Neuronal stem cell (in vitro differentiated cells): ENCODE results near the gene MROH2A.

Experiments used
- DNase-seq: peaks from one replicate; pipeline ENCODE4 v3.0.0-alpha.2; 2013; ENCODE audit warnings: low spot score
- H2AFZ ChIP-seq: one replicate; pipeline ENCODE4 v1.6.1; 2013; ENCODE audit warnings: mild to moderate bottlenecking, low read length, inconsistent platforms
- H2AK5ac ChIP-seq: 2 replicates; pipeline ENCODE4 v1.6.1; 2013; ENCODE audit warnings: low read depth, mild to moderate bottlenecking, inconsistent platforms, low read length, moderate library complexity, mixed read lengths
- H2BK120ac ChIP-seq: 2 replicates; pipeline ENCODE4 v1.6.1; 2013; ENCODE audit warnings: low read depth, mild to moderate bottlenecking, inconsistent platforms, low read length, moderate library complexity, mixed read lengths
- H2BK12ac ChIP-seq: one replicate; pipeline ENCODE4 v1.6.1; 2013; ENCODE audit warnings: low read length, inconsistent platforms
- H2BK15ac ChIP-seq: 2 replicates; pipeline ENCODE4 v1.6.1; 2013; ENCODE audit warnings: mild to moderate bottlenecking, low read length, inconsistent platforms, mixed read lengths
- H2BK5ac ChIP-seq: one replicate; pipeline ENCODE4 v1.6.1; 2013; ENCODE audit warnings: inconsistent platforms, mild to moderate bottlenecking, low read length, moderate library complexity
- H3K14ac ChIP-seq: one replicate; pipeline ENCODE4 v1.6.1; 2013; ENCODE audit warnings: low read length, inconsistent platforms
- H3K18ac ChIP-seq: 2 replicates; pipeline ENCODE4 v1.6.1; 2013; ENCODE audit warnings: low read length, inconsistent platforms
- H3K23ac ChIP-seq: 2 replicates; pipeline ENCODE4 v1.6.1; 2013; ENCODE audit warnings: low read depth, mild to moderate bottlenecking, mixed read lengths, low read length, inconsistent platforms; ENCODE audit not compliant: poor library complexity
- H3K27ac ChIP-seq: replicated peaks from 3 replicates; pipeline ENCODE4 v1.5.1; 2013; ENCODE audit warnings: low read length, inconsistent platforms
- H3K27me3 ChIP-seq, 3 experiments: 2 replicates each; pipeline ENCODE4 v1.6.1; 2013; ENCODE audit warnings: low read length in 3 of 3, mild to moderate bottlenecking in 2 of 3, inconsistent platforms in 1 of 3, low read depth in 1 of 3, mixed read lengths in 1 of 3, moderate library complexity in 1 of 3; ENCODE audit not compliant: control insufficient read depth in 3 of 3, insufficient read depth in 3 of 3
- H3K36me3 ChIP-seq, 2 donors: replicated peaks in 1 of 2; 2 replicates each; pipeline ENCODE4 v1.6.1; 2013; ENCODE audit warnings: low read length in 2 of 2; ENCODE audit not compliant: control insufficient read depth in 2 of 2, insufficient read depth in 2 of 2
- H3K4ac ChIP-seq: 2 replicates; pipeline ENCODE4 v1.6.1; 2013; ENCODE audit warnings: inconsistent platforms, mild to moderate bottlenecking, low read length, moderate library complexity
- H3K4me1 ChIP-seq, 2 donors: 1 replicate in 1 of 2; 2 replicates in 1 of 2; pipeline ENCODE4 v1.6.1; 2013; ENCODE audit warnings: low read length in 2 of 2, low read depth in 1 of 2; ENCODE audit not compliant: control insufficient read depth in 2 of 2, insufficient read depth in 1 of 2
- H3K4me2 ChIP-seq: one replicate; pipeline ENCODE4 v1.6.1; 2013; ENCODE audit warnings: mild to moderate bottlenecking, low read length, inconsistent platforms; ENCODE audit not compliant: insufficient read depth, poor library complexity, severe bottlenecking
- H3K4me3 ChIP-seq, 2 donors: 2 replicates each; pipeline ENCODE4 v1.5.1; 2013; ENCODE audit warnings: low read length in 2 of 2, mild to moderate bottlenecking in 2 of 2, inconsistent platforms in 1 of 2, moderate library complexity in 1 of 2
- H3K79me1 ChIP-seq: one replicate; pipeline ENCODE4 v1.6.1; 2013; ENCODE audit warnings: low read depth, mild to moderate bottlenecking, inconsistent platforms, low read length, moderate library complexity
- H3K9ac ChIP-seq: one replicate; pipeline ENCODE4 v1.6.1; 2013; ENCODE audit warnings: mild to moderate bottlenecking, low read depth, low read length, inconsistent platforms; ENCODE audit not compliant: poor library complexity
- H3K9me3 ChIP-seq, 2 donors: replicated peaks in 1 of 2; 2 replicates each; pipeline versions ENCODE3 to v1.6.1; 2013; ENCODE audit warnings: low read length in 2 of 2, mild to moderate bottlenecking in 2 of 2, inconsistent platforms in 1 of 2, low read depth in 1 of 2, mixed read lengths in 1 of 2, moderate library complexity in 1 of 2; ENCODE audit not compliant: control insufficient read depth in 2 of 2, insufficient read depth in 1 of 2
- H4K8ac ChIP-seq: one replicate; pipeline ENCODE4 v1.6.1; 2013; ENCODE audit warnings: low read depth, mild to moderate bottlenecking, inconsistent platforms, low read length, moderate library complexity
- H4K91ac ChIP-seq: one replicate; pipeline ENCODE4 v1.6.1; 2013; ENCODE audit warnings: low read length, low read depth, mild to moderate bottlenecking, inconsistent platforms; ENCODE audit not compliant: poor library complexity
- WGBS, 2 donors: extraction: QIAGEN DNeasy Blood & Tissue Kit; methylation state at CpG; one replicate each; pipeline ENCODE4 v1.1.7; 2013; ENCODE audit warnings: missing lambda C conversion rate in 2 of 2, mixed read lengths in 1 of 2; ENCODE audit not compliant: insufficient read length in 2 of 2, insufficient replicate concordance in 1 of 2; ENCODE audit errors: extremely low coverage in 2 of 2; 5-methylcytosine and 5-hydroxymethylcytosine counted together

MROH2A gene

GRCh38 chr2:233793465-233794127, 15.5 kb downstream of the MROH2A start:
- peak overlapping the region; percentile 20 for H3K4ac ChIP-seq
- H3K27ac ChIP-seq = no peak overlapping the region
- H3K14ac ChIP-seq = no peak overlapping the region
- no peak overlapping the region for H2BK12ac ChIP-seq
- no peak overlapping the region for H4K8ac ChIP-seq
- no peak overlapping the region for H3K4me2 ChIP-seq
- H2BK5ac ChIP-seq = no peak overlapping the region
- no peak overlapping the region for H3K4me3 ChIP-seq
- H3K79me1 ChIP-seq = no peaks in the 10 kb centered on the region
- H3K23ac ChIP-seq = no peak overlapping the region
- H2AK5ac ChIP-seq = peak overlapping the region; percentile 2
- peak overlapping the region; percentile 65 for H2BK15ac ChIP-seq
- DNase-seq = no peak
- no peaks in the 10 kb centered on the region for H3K36me3 ChIP-seq
- WGBS, 2 donors = no CpG with 5 or more reads among the region's 18 CpGs
- H3K4me1 ChIP-seq = no peaks in the 10 kb centered on the region
- H3K9ac ChIP-seq = peak overlapping the region; percentile 34
- H3K18ac ChIP-seq = no peak overlapping the region
- no peaks in the 10 kb centered on the region for H3K9me3 ChIP-seq
- H2BK120ac ChIP-seq = no peak overlapping the region
- no peak overlapping the region for H4K91ac ChIP-seq
- no peak overlapping the region for H2AFZ ChIP-seq
- peaks cover 0 to 3% (median 0%) of the 10 kb centered on the region in 3 experiments for H3K27me3 ChIP-seq

DNA sequence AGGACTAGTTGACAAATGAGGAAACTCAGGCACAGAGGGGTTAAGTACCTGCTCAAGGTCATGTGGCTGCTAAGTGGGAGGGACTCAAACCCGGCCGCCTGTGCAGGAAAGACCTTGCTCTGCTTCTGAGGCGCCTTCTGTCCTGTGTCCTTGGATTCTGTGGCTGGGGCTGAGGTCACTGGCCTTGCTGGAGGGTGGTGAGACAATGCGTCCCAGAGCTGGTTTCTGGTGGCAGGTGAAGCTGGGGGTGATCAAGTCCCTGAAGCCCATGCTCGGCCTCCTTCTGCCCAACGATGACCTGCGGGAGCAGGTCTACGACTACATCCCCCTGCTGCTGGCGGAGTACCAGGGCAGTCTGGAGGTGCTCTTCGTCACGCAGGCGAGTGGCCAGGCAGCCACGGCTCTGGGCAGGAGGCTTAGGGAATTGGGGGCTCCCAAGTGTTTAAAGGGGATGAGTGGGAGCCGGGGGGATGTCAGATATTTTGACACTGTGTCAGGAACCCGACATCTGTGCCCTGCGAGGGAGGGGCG, 16.1 kb downstream of the MROH2A start:
- Histone ChIP-seq H3K36me3 (no peaks in the 10 kb centered on the region), H4K8ac (no peak overlapping the region), H3K9me3 (no peaks in the 10 kb centered on the region), H3K23ac (no peak overlapping the region), H4K91ac (no peak overlapping the region), H3K4ac (peak overlapping the region; percentile 20), H2AFZ (no peak overlapping the region), H2AK5ac (no peak overlapping the region), H2BK15ac (peak overlapping the region; percentile 65), H3K79me1 (no peaks in the 10 kb centered on the region), H3K9ac (no peak overlapping the region), H3K4me2 (no peak overlapping the region), H3K14ac (no peak overlapping the region), H3K18ac (no peak overlapping the region), H2BK5ac (no peak overlapping the region), H3K27me3 (peaks cover 0 to 3% (median 0%) of the 10 kb centered on the region in 3 experiments), H3K4me1 (peaks cover 0 to 2% of the 10 kb centered on the region in 2 donors), H3K4me3 (no peak overlapping the region), H2BK12ac (peak overlapping the region; percentile 66), H2BK120ac (no peak overlapping the region), H3K27ac (no peak overlapping the region)
- no CpG with 5 or more reads among the region's 17 CpGs for WGBS, 2 donors
- DNase-seq = no peak

- no CpG with 5 or more reads among the region's 13 CpGs for WGBS, 2 donors
- no peak overlapping the region for H3K4ac ChIP-seq
- no peak overlapping the region for H3K27ac ChIP-seq
- no peaks in the 10 kb centered on the region for H3K36me3 ChIP-seq
- H2BK15ac ChIP-seq = no peak overlapping the region
- no peak for DNase-seq
- peak overlapping the region; percentile 22 for H3K23ac ChIP-seq
- no peak overlapping the region for H2BK5ac ChIP-seq
- H3K9ac ChIP-seq = no peak overlapping the region
- H4K8ac ChIP-seq = no peak overlapping the region
- peaks cover 0 to 3% (median 0%) of the 10 kb centered on the region in 3 experiments for H3K27me3 ChIP-seq
- H4K91ac ChIP-seq = no peak overlapping the region
- no peak overlapping the region for H3K4me2 ChIP-seq
- no peak overlapping the region for H2AFZ ChIP-seq
- H3K9me3 ChIP-seq = no peaks in the 10 kb centered on the region
- peak overlapping the region; percentile 2 for H3K14ac ChIP-seq
- no peak overlapping the region for H2BK120ac ChIP-seq
- H3K4me1 ChIP-seq = peaks cover 0 to 2% of the 10 kb centered on the region in 2 donors
- no peak overlapping the region for H2BK12ac ChIP-seq
- no peak overlapping the region for H2AK5ac ChIP-seq
- H3K79me1 ChIP-seq = no peaks in the 10 kb centered on the region
- H3K18ac ChIP-seq = peak overlapping the region; percentile 20
- H3K4me3 ChIP-seq = no peak overlapping the region
Observed at GRCh38 chr2:233795735-233796171, 17.6 kb downstream of the MROH2A start.

DNA sequence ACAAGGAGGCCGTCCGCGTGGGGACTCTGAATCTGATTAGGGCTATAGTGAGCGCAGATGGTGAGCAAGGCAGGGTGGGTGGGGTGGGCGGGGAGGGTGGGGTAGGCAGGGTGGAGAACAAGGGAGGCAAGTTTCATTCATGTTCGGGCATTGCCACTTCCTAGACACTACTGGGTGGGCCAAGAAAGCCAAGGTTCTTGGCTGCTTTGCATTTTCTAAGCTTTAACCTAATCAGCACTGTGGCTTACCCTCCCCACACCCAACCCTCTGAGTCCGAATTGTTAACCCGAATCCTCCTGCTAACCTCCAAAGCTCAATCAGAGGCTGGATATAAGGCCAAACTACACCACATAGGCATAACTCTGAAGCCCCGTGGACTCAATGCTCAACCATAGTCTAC, 18.1 kb downstream of the MROH2A start:
- H2AK5ac ChIP-seq = no peak overlapping the region
- no peak overlapping the region for H2BK12ac ChIP-seq
- no peak overlapping the region for H2BK120ac ChIP-seq
- H3K18ac ChIP-seq = no peak overlapping the region
- no peak overlapping the region for H3K4me2 ChIP-seq
- peaks cover 0 to 3% (median 0%) of the 10 kb centered on the region in 3 experiments for H3K27me3 ChIP-seq
- H4K91ac ChIP-seq = no peak overlapping the region
- WGBS, 2 donors = no CpG with 5 or more reads among the region's 9 CpGs
- no peak overlapping the region for H3K27ac ChIP-seq
- H3K9ac ChIP-seq = no peak overlapping the region
- H3K4me1 ChIP-seq = peaks cover 0 to 2% of the 10 kb centered on the region in 2 donors
- DNase-seq = no peak
- no peaks in the 10 kb centered on the region for H3K36me3 ChIP-seq
- H2BK5ac ChIP-seq = no peak overlapping the region
- no peak overlapping the region for H2BK15ac ChIP-seq
- no peak overlapping the region for H2AFZ ChIP-seq
- no peak overlapping the region for H3K23ac ChIP-seq
- H3K9me3 ChIP-seq = no peaks in the 10 kb centered on the region
- H3K4ac ChIP-seq = no peak overlapping the region
- H3K14ac ChIP-seq = no peak overlapping the region
- H3K79me1 ChIP-seq = no peaks in the 10 kb centered on the region
- no peak overlapping the region for H4K8ac ChIP-seq
- H3K4me3 ChIP-seq = no peak overlapping the region
